Kasumi-1 (cell line): ENCODE measurements around the gene RGP1.
A peak's percentile ranks its signal among the peaks of the same experiment; 100 is the strongest.

Experiments
- DNase-seq, 2 experiments: peaks; one replicate each; lab custom pipeline; 2025; lab: John Stamatoyannopoulos, UW

Gene RGP1

GRCh38 chr9:35745569-35745968, 3.5 kb upstream of the RGP1 start:
- DNase-seq = no peak

GRCh38 chr9:35746583-35746982, 2.5 kb upstream of the RGP1 start:
- DNase-seq = no peak

GRCh38 chr9:35748242-35748857, 737 bp upstream of the RGP1 start:
- DNase-seq = no peak

GRCh38 chr9:35749515-35750255, 598 bp downstream of the RGP1 start:
- peak in 1 of 2 experiments; percentile 17 for DNase-seq

GRCh38 chr9:35750256-35750531, 1.1 kb downstream of the RGP1 start:
- no peak for DNase-seq

GRCh38 chr9:35753466-35753865, 4.4 kb downstream of the RGP1 start:
- no peak for DNase-seq

GRCh38 chr9:35754264-35754663, 5.2 kb downstream of the RGP1 start, which contains the start of gene MSMP:
TSS of gene MSMP (minus strand) at chr9:35754276. CDS start at chr9:35754129, 147 bp downstream.
- no peak for DNase-seq

GRCh38 chr9:35755071-35755470, 6.0 kb downstream of the RGP1 start:
- no peak for DNase-seq

- DNase-seq = peak; percentile 73
Measured at GRCh38 chr9:35756275-35757225, 7.5 kb downstream of the RGP1 start.

- DNase-seq = peak; percentile 38 to 61
Measured at GRCh38 chr9:35757226-35757891, 8.3 kb downstream of the RGP1 start.

GRCh38 chr9:35757892-35758275, 8.8 kb downstream of the RGP1 start:
- DNase-seq = no peak

GRCh38 chr9:35758475-35759050, 9.5 kb downstream of the RGP1 start:
- peak in 1 of 2 experiments; percentile 9 for DNase-seq

GRCh38 chr9:35759795-35760194, 10.7 kb downstream of the RGP1 start:
- DNase-seq = no peak

GRCh38 chr9:35760651-35761050, 11.6 kb downstream of the RGP1 start:
- DNase-seq = no peak

- DNase-seq = no peak
Measured at GRCh38 chr9:35763181-35763580, 14.1 kb downstream of the RGP1 start.

GRCh38 chr9:35763803-35764202, 14.7 kb downstream of the RGP1 start:
- DNase-seq = no peak

- DNase-seq = no peak
Measured at GRCh38 chr9:35766997-35767396, 17.9 kb downstream of the RGP1 start.

- DNase-seq = no peak
Measured at GRCh38 chr9:35767458-35767857, 18.4 kb downstream of the RGP1 start.

- DNase-seq = no peak
Measured at GRCh38 chr9:35769763-35770162, 20.7 kb downstream of the RGP1 start.

GRCh38 chr9:35771075-35771433, 22.0 kb downstream of the RGP1 start:
- DNase-seq = no peak

GRCh38 chr9:35771534-35771933, 22.4 kb downstream of the RGP1 start:
- DNase-seq = no peak

- no peak for DNase-seq
Measured at GRCh38 chr9:35771943-35772342, 22.9 kb downstream of the RGP1 start.
